GM21528 (cell line): ENCODE measurements around the gene MOSPD2.

ENCODE experiments used
- ATAC-seq: cut with Tn5 transposase; IDR thresholded peaks from one replicate; pipeline ENCODE4 v1.9.1; 2021; ENCODE audit warnings: mild to moderate bottlenecking, moderate library complexity; ENCODE audit not compliant: unreplicated experiment, low FRiP score

The MOSPD2 gene

GRCh38 chrX:14963447-14964236 lies 90.4 kb downstream of the MOSPD2 start:
- no peak for ATAC-seq

GRCh38 chrX:14964500-14964899 lies 91.3 kb downstream of the MOSPD2 start:
- no peak for ATAC-seq
